GM19193 (cell line): ENCODE results near the gene PTPRM.

Experiments
- POLR2A ChIP-seq: IDR thresholded peaks from 4 replicates; pipeline ENCODE4 v1.6.1; 2011; ENCODE audit not compliant: insufficient read depth, insufficient read length; ENCODE audit errors: extremely low read depth

PTPRM gene

GRCh38 chr18:8357320-8357719, 790.2 kb downstream of the PTPRM start:
- TF ChIP-seq POLR2A, result no peak

GRCh38 chr18:8358033-8358765, 791.1 kb downstream of the PTPRM start:
- TF ChIP-seq POLR2A, result no peak

GRCh38 chr18:8359076-8359475, 792.0 kb downstream of the PTPRM start:
- no peak for TF ChIP-seq POLR2A

- no peak for TF ChIP-seq POLR2A
These were observed 792.4 kb downstream of the PTPRM start for GRCh38 chr18:8359481-8359880.

- TF ChIP-seq POLR2A, result no peak
These were observed 794.9 kb downstream of the PTPRM start for GRCh38 chr18:8361941-8362471.

- TF ChIP-seq POLR2A, result no peak
These were observed 795.7 kb downstream of the PTPRM start for GRCh38 chr18:8362863-8363262.

- TF ChIP-seq POLR2A, result no peak
These were observed 797.3 kb downstream of the PTPRM start for GRCh38 chr18:8364385-8364784.

- TF ChIP-seq POLR2A, result no peak
These were observed 797.9 kb downstream of the PTPRM start for GRCh38 chr18:8365006-8365405.

- no peak for TF ChIP-seq POLR2A
These were observed 798.4 kb downstream of the PTPRM start for GRCh38 chr18:8365528-8365927.

GRCh38 chr18:8366070-8366469, 799.0 kb downstream of the PTPRM start:
- TF ChIP-seq POLR2A, result no peak

- no peak for TF ChIP-seq POLR2A
These were observed 799.5 kb downstream of the PTPRM start for GRCh38 chr18:8366656-8367055.

- TF ChIP-seq POLR2A, result no peak
These were observed 800.3 kb downstream of the PTPRM start for GRCh38 chr18:8367217-8367988.

GRCh38 chr18:8368512-8369217, 801.5 kb downstream of the PTPRM start:
- no peak for TF ChIP-seq POLR2A

- TF ChIP-seq POLR2A, result no peak
These were observed 806.4 kb downstream of the PTPRM start for GRCh38 chr18:8373486-8373885.

GRCh38 chr18:8374676-8375075, 807.6 kb downstream of the PTPRM start:
- no peak for TF ChIP-seq POLR2A
